Muscle of leg (tissue), 16 donors: ENCODE measurements around the gene OR5C1. TPM values are rescaled to one million over a fixed set of nuclear protein-coding genes. Genes with fewer than 3 reads are reported as not detected.

Experiments used
- DNase-seq: peaks from one replicate; pipeline ENCODE4 v3.0.0; 2013
- H3K27ac ChIP-seq: one replicate; pipeline ENCODE4 v1.5.1; 2013; ENCODE audit warnings: mild to moderate bottlenecking, low read length, control low read depth
- H3K27me3 ChIP-seq: one replicate; pipeline ENCODE4 v1.6.1; 2013; ENCODE audit warnings: low read length; ENCODE audit not compliant: control insufficient read depth, insufficient read depth
- H3K36me3 ChIP-seq: one replicate; pipeline ENCODE4 v1.6.1; 2013; ENCODE audit warnings: low read length; ENCODE audit not compliant: control insufficient read depth, insufficient read depth
- H3K4me1 ChIP-seq: one replicate; pipeline ENCODE4 v1.6.1; 2013; ENCODE audit warnings: low read length; ENCODE audit not compliant: control insufficient read depth, insufficient read depth
- H3K4me3 ChIP-seq: one replicate; pipeline ENCODE4 v1.5.1; 2013; ENCODE audit warnings: low read length, control low read depth
- H3K9me3 ChIP-seq: replicated peaks from 2 replicates; pipeline ENCODE4 v1.6.1; 2013; ENCODE audit warnings: low read depth, low read length; ENCODE audit not compliant: control insufficient read depth
- WGBS: methylation state at CpG from one replicate; pipeline ENCODE4 v1.1.5; 2013; ENCODE audit warnings: missing lambda C conversion rate; ENCODE audit not compliant: insufficient coverage; 5-methylcytosine and 5-hydroxymethylcytosine counted together
- long read RNA-seq, 11 donors: transcript quantifications; one replicate each; lab custom pipeline, GENCODE V29; 2026
- polyA plus RNA-seq, 8 donors: library from polyadenylated mRNA; unstranded; fragments of 120-200 nt; gene quantifications; one replicate each; pipeline versions ENCODE4 v1.2.1 to v1.2.3, GENCODE V29; 2013; ENCODE audit warnings: inconsistent platforms in 1 of 8, low replicate concordance in 1 of 8; ENCODE audit not compliant: insufficient read length in 8 of 8, insufficient read depth in 1 of 8
- total RNA-seq: library from RNA; stranded (reverse); fragments of 120-200 nt; gene quantifications from one replicate; pipeline ENCODE4 v1.2.4, GENCODE V29; 2013

OR5C1 gene
- total RNA-seq (not detected), polyA plus RNA-seq (not detected)
- long read RNA-seq, donor 1, result 0 reads
- long read RNA-seq, donor 2, result 0 reads
- long read RNA-seq, donor 3, result 0 reads
- long read RNA-seq, donor 4, partial matches to known transcripts, result 0 of 1 reads
- long read RNA-seq, donor 4, other reads (novel, unspliced or antisense), result 0 of 1 reads
- long read RNA-seq, donor 5, result 0 reads
- long read RNA-seq, donor 6, result 0 reads
- long read RNA-seq, donor 7, result 0 reads
- long read RNA-seq, donor 8, result 0 reads
- long read RNA-seq, donor 9, result 0 reads
- long read RNA-seq, donor 10, result 0 reads
- long read RNA-seq, donor 11, result 0 reads

- Histone ChIP-seq H3K27ac (no peak within 1 kb of the TSS), H3K4me3 (no peak within 1 kb of the TSS), H3K36me3 (no peaks in the 10 kb centered on the region), H3K27me3 (no peaks in the 10 kb centered on the region), H3K4me1 (no peaks in the 10 kb centered on the region), H3K9me3 (no peaks in the 10 kb centered on the region)
- DNase-seq, result no peak
- 89% methylated on average over 12 of the region's 12 CpGs for WGBS
Measured at GRCh38 chr9:122788831-122789230, at the start of gene OR5C1. Gene OR5C1 (plus strand): TSS chr9:122788933. CDS start chr9:122788933, 0 bp downstream.

- Histone ChIP-seq H3K4me1 (no peaks in the 10 kb centered on the region), H3K9me3 (no peaks in the 10 kb centered on the region), H3K4me3 (no peak within 1 kb of the TSS), H3K36me3 (no peaks in the 10 kb centered on the region), H3K27me3 (no peaks in the 10 kb centered on the region), H3K27ac (no peak within 1 kb of the TSS)
- WGBS, result 67% methylated on average over 4 of the region's 6 CpGs
- DNase-seq, result no peak
Measured at GRCh38 chr9:122742003-122742402, 46.7 kb upstream of the OR5C1 start, which contains the start of gene OR1L6. Gene OR1L6 (plus strand): TSS chr9:122742303. CDS start chr9:122749848, 7,545 bp downstream.

DNA sequence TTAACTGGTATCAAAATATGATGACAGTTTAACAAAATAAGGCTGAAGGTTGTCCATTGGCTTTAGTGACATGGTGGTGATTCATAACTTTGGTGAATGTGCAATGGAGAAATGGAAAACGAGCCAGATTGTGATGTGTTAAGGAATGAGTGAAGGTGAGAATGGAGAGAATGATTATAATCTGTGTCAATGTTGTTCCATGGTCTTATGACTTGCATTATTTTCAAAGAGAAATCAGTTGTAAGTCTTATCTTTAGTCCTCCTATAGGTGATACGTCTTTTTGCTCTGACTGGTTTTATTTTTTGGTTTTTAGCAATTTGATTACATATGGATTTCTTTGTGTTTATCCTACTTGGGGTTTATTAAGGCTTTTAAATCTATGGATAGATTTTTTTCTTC, 33.9 kb upstream of the OR5C1 start:
- Histone ChIP-seq H3K9me3 (no peaks in the 10 kb centered on the region), H3K4me3 (no peak overlapping the region), H3K36me3 (no peaks in the 10 kb centered on the region), H3K27ac (no peak overlapping the region), H3K4me1 (no peaks in the 10 kb centered on the region), H3K27me3 (no peaks in the 10 kb centered on the region)
- no peak for DNase-seq
- WGBS, result no CpG with 5 or more reads among the region's 2 CpGs

- H3K4me1 ChIP-seq, result no peaks in the 10 kb centered on the region
- H3K9me3 ChIP-seq, result peaks cover 9% of the 10 kb centered on the region
- DNase-seq, result no peak
- no peak overlapping the region for H3K4me3 ChIP-seq
- WGBS, result 73% methylated on average over 4 of the region's 4 CpGs
- H3K36me3 ChIP-seq, result no peaks in the 10 kb centered on the region
- no peaks in the 10 kb centered on the region for H3K27me3 ChIP-seq
- no peak overlapping the region for H3K27ac ChIP-seq
Measured at GRCh38 chr9:122767817-122768216, 20.9 kb upstream of the OR5C1 start.

GRCh38 chr9:122777052-122777451, 11.7 kb upstream of the OR5C1 start:
- H3K27ac ChIP-seq, result no peak overlapping the region
- peaks cover 5% of the 10 kb centered on the region for H3K4me1 ChIP-seq
- no peaks in the 10 kb centered on the region for H3K36me3 ChIP-seq
- WGBS, result 77% methylated on average over 2 of the region's 8 CpGs
- H3K4me3 ChIP-seq, result no peak overlapping the region
- H3K9me3 ChIP-seq, result peaks cover 3% of the 10 kb centered on the region
- no peak for DNase-seq
- no peaks in the 10 kb centered on the region for H3K27me3 ChIP-seq

GRCh38 chr9:122777935-122778627, 10.7 kb upstream of the OR5C1 start:
- H3K4me1 ChIP-seq, result peaks cover 5% of the 10 kb centered on the region
- no peak overlapping the region for H3K27ac ChIP-seq
- no peaks in the 10 kb centered on the region for H3K36me3 ChIP-seq
- DNase-seq, result peak; percentile 27
- no peaks in the 10 kb centered on the region for H3K27me3 ChIP-seq
- WGBS, result 66% methylated on average over 2 of the region's 3 CpGs
- H3K4me3 ChIP-seq, result no peak overlapping the region
- peaks cover 3% of the 10 kb centered on the region for H3K9me3 ChIP-seq

- WGBS, result 57% methylated on average over 1 of the region's 3 CpGs
- H3K9me3 ChIP-seq, result no peaks in the 10 kb centered on the region
- H3K27me3 ChIP-seq, result no peaks in the 10 kb centered on the region
- no peaks in the 10 kb centered on the region for H3K36me3 ChIP-seq
- no peak overlapping the region for H3K27ac ChIP-seq
- H3K4me1 ChIP-seq, result peaks cover 5% of the 10 kb centered on the region
- DNase-seq, result peak; percentile 10
- no peak overlapping the region for H3K4me3 ChIP-seq
Measured at GRCh38 chr9:122779181-122779580, 9.6 kb upstream of the OR5C1 start.

- Histone ChIP-seq H3K27ac (no peak overlapping the region), H3K4me1 (peaks cover 5% of the 10 kb centered on the region), H3K4me3 (no peak overlapping the region), H3K9me3 (no peaks in the 10 kb centered on the region), H3K36me3 (no peaks in the 10 kb centered on the region), H3K27me3 (no peaks in the 10 kb centered on the region)
- DNase-seq, result no peak
- 80% methylated on average over 1 of the region's 4 CpGs for WGBS
Measured at GRCh38 chr9:122780026-122780425, 8.7 kb upstream of the OR5C1 start.

DNA sequence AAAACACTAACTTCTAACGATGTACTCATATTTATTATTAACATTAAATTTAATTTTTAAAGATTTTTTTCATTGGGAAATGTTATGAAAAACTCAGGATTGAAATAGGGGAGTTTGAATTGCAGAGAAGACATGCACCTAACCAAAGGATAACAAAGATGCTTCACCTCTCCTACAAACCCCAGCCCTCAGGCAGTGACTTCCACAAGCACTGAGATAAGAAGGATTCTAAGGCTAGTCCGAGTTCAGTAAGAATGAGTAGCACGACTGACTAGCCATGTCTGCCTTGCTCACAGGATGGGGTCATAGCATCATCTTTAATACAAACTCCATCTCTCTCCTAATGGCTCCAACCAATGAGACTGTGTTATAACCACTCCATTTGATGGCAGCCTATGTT, 7.1 kb upstream of the OR5C1 start:
- 69% methylated on average over 2 of the region's 3 CpGs for WGBS
- Histone ChIP-seq H3K27ac (no peak overlapping the region), H3K4me1 (peaks cover 5% of the 10 kb centered on the region), H3K4me3 (no peak overlapping the region), H3K27me3 (no peaks in the 10 kb centered on the region), H3K36me3 (no peaks in the 10 kb centered on the region), H3K9me3 (no peaks in the 10 kb centered on the region)
- DNase-seq, result no peak

DNA sequence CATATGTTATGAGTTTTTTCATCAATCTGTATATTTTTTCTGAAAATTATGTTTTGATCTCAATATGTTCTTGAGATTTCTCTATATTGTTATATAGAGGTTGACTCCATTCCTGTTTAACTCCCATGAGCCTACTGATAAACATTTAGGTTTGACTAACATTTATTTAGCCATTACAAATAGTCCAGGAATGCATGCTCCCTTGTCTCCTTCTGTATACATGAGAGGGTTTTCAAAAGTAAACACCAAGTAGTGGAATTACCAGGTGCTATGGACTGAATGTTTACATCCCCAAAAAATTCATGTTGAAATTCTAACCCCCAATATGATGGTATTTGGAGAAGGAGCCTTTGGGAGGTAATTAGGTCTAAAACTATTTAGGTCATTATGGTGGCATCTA, 3.5 kb upstream of the OR5C1 start:
- no peaks in the 10 kb centered on the region for H3K4me1 ChIP-seq
- DNase-seq, result no peak
- H3K4me3 ChIP-seq, result no peak overlapping the region

More for the DNA sequence above, 3.5 kb upstream of the OR5C1 start:
- Histone ChIP-seq H3K9me3 (no peaks in the 10 kb centered on the region), H3K36me3 (no peaks in the 10 kb centered on the region), H3K27ac (no peak overlapping the region), H3K27me3 (no peaks in the 10 kb centered on the region)
